ENCODE results near the gene ZGPAT.

The ZGPAT gene

DNA sequence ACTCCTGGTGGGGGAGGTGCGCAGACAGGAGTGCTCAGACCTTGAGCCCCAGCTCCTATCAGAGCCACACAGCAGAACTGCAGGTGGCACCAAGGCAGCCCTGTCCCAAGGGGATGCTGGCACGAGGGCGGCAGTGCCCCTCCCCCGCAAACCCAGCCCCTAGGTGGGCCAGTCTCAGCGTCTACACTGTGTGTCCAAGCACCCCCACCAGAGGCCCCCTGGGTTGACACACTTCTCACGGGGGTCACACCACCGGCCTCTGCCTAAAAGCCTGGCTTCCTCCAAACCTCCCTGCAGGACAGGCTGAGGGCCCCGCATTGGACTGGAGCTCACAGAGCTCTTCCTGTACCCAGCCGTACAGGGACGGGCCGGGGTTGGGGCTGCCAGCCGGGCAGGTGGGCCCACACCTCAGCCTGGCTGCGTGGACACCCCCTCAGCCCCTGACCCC lies 39.8 kb downstream of the ZGPAT start:
- no peaks in the 10 kb centered on the region for H3K27me3 ChIP-seq
- peaks cover 10% of the 10 kb centered on the region for H3K36me3 ChIP-seq
- TF ChIP-seq Cebpa-rat (IDR thresholded peaks at IDR 0.05), result no peak
- H4K20me1 ChIP-seq, result no peaks in the 10 kb centered on the region
- H3K4me2 ChIP-seq, result peak overlapping the region; percentile 75
- no peak overlapping the region for H3K4me3 ChIP-seq
- H3K9me3 ChIP-seq, result no peaks in the 10 kb centered on the region
- H3K4me1 ChIP-seq, result peaks cover 60% of the 10 kb centered on the region
- H3K9ac ChIP-seq, result no peak overlapping the region
- peak overlapping the region; percentile 68 for H3K27ac ChIP-seq

DNA sequence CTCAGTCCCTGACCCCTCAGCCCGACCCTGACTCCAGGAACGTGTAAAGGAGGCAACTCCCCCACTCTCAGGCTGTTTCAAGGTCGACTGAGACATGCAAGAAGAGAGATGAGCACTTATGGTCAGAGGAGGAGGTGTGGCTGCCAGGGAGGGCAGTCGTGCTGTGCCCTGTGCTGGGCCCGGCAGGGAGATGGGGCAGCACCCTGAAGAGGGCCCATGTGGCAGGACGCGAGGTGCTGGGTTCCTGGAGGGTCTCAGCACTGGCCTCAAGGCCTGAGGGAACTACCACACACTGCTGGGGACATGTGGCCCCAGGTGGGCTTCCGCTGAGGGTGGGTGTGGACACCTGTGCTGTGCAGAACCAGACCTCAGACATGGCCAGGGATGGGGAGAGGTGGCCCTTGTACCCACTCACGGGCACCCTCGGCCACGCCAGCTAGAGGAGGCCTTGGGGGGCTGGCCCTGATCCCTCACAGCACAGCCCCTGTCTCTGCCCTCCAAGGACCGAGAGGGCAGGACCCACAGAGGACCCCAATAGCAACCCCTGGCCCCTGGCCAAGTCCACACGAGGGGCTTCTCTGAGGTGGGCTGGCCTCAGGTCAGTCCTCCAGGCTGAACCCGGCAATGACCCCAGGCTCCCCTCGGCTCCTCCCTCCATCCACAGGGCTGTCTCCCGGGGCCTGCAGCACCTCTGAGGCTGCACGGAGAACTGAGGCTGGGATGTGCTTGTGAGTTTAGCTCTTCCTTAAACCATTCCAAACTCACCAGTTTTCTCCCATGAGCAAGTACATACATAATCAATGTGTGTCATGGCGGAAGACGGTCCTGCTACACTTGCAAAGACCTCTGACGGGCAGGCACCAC lies 40.5 kb downstream of the ZGPAT start:
- Histone ChIP-seq H3K36me3 (peaks cover 4% of the 10 kb centered on the region), H3K27me3 (no peaks in the 10 kb centered on the region), H3K4me3 (no peak overlapping the region), H3K9ac (no peak overlapping the region), H3K27ac (peak overlapping the region; percentile 68), H3K9me3 (no peaks in the 10 kb centered on the region), H4K20me1 (no peaks in the 10 kb centered on the region), H3K4me2 (peak overlapping the region; percentile 75), H3K4me1 (peaks cover 65% of the 10 kb centered on the region)
- no peak for TF ChIP-seq Cebpa-rat (IDR thresholded peaks at IDR 0.05)

DNA sequence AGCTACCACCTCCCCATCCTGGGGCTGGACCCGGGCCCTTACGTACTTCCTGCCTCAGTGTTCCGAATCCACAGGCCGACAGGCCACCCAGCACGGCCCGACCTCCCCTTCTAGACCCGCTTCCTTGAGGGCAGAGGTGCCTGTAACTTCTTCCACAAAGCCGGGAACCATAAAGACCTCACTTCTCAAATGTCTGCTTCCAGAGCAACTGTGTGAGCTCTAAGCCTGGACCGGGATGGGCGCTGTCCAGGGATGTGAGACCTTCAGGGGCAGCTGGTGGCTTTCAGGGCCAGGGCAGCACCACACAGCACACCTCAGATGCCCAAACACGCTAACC lies 41.1 kb downstream of the ZGPAT start:
- Histone ChIP-seq H3K27ac (peak overlapping the region; percentile 68; the same call in 1 of the 2 replicates), H3K9ac (no peak overlapping the region), H3K9me3 (no peaks in the 10 kb centered on the region), H3K4me3 (no peak overlapping the region), H3K36me3 (no peaks in the 10 kb centered on the region), H3K4me2 (peak overlapping the region; percentile 75), H3K27me3 (no peaks in the 10 kb centered on the region), H4K20me1 (no peaks in the 10 kb centered on the region), H3K4me1 (peaks cover 67% of the 10 kb centered on the region)
- no peak for TF ChIP-seq Cebpa-rat (IDR thresholded peaks at IDR 0.05)

DNA sequence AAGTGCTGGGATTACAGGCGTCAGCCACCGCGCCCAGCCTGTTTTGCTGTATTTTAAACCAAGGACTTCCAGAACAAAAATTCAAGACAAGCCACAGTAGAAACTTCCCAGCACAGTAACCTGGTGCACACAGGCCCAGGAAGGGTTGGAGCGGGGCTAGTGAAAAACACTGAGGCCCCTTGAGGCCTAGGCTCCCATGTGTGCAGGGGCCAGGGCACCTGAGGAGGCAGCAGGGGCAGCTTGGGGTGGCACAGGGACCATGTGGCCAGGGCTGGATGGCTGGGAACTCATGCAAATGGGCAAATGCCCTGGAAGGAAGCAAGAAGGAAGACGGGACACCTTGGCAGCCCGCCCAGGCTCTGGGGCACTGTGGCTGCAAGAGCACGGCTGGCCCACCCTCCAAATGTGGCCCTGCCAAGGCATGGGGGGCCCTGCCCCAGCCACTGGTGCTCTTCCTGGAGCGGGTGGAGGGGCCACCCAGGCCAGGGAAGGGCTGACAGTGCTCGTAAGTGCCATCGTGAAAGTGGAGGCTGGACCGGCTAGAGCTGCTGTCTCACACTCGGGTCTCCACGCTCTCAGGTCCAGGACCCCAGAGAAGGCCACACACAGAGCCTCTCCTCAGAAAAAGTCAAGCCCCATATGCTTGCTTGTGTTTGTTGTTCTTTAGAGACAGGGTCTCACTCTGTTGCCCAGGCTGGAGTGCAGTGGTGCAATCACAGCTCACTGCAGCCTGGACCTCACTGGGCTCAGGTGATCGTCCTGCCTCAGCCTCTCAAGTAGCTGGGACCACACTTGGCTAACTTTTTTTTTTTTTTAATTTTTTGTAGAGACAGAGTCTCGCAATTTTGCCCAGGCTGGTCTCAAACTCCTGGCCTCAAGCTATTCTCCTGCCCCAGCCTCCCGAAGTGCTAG lies 42.0 kb downstream of the ZGPAT start:
- Histone ChIP-seq H3K4me1 (peaks cover 67% of the 10 kb centered on the region), H3K36me3 (no peaks in the 10 kb centered on the region), H3K4me2 (peak overlapping the region; percentile 93), H3K27me3 (no peaks in the 10 kb centered on the region), H3K4me3 (no peak overlapping the region), H3K9me3 (no peaks in the 10 kb centered on the region), H3K27ac (peak overlapping the region; percentile 40; the same call in 1 of the 2 replicates), H3K9ac (no peak overlapping the region), H4K20me1 (no peaks in the 10 kb centered on the region)
- no peak for TF ChIP-seq Cebpa-rat (IDR thresholded peaks at IDR 0.05)

DNA sequence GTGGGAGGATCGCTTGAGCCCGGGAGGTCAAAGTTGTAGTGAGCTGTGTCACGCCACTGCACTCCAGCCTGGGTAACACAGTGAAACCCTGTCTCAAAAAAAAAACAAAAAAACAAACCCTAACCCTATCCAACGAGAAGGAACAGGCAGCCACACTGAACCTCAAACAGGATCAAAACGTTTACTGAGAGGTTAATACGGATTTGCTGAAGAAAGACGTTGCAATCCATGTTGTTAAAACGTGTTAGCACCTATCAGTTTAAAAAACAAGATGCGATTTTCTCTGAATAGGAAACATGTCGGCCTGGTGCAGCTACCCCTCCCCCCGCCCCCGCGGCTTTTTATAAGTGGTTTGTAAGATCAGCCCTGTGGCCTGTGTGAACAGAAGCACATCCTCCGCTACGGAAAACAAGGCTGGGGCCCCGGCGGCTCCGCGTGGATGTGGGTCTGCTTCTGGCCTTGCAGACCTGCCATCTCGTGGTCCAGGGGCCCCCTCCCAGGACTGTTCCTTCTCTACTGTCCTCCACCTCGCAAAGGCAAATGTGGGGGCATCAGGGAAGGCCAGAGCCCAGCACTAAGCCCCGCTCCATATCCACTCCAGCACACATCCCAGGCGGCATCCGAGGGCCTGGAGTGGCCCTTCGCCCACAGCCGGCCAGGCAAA lies 43.1 kb downstream of the ZGPAT start:
- Histone ChIP-seq H3K4me2 (peak overlapping the region; percentile 93), H3K4me3 (peak overlapping the region; percentile 46; the same call in 1 of the 2 replicates), H3K27me3 (no peaks in the 10 kb centered on the region), H3K9me3 (no peaks in the 10 kb centered on the region), H4K20me1 (no peaks in the 10 kb centered on the region), H3K36me3 (no peaks in the 10 kb centered on the region), H3K27ac (peak overlapping the region; percentile 72), H3K4me1 (peaks cover 66% of the 10 kb centered on the region), H3K9ac (peak overlapping the region; percentile 66; the same call in 1 of the 2 replicates)
- no peak for TF ChIP-seq Cebpa-rat (IDR thresholded peaks at IDR 0.05)

GRCh38 chr20:63751471-63752271 lies 43.8 kb downstream of the ZGPAT start:
- no peak for TF ChIP-seq Cebpa-rat (IDR thresholded peaks at IDR 0.05)
- H3K4me3 ChIP-seq, result peak overlapping the region; percentile 46; the same call in 1 of the 2 replicates

DNA sequence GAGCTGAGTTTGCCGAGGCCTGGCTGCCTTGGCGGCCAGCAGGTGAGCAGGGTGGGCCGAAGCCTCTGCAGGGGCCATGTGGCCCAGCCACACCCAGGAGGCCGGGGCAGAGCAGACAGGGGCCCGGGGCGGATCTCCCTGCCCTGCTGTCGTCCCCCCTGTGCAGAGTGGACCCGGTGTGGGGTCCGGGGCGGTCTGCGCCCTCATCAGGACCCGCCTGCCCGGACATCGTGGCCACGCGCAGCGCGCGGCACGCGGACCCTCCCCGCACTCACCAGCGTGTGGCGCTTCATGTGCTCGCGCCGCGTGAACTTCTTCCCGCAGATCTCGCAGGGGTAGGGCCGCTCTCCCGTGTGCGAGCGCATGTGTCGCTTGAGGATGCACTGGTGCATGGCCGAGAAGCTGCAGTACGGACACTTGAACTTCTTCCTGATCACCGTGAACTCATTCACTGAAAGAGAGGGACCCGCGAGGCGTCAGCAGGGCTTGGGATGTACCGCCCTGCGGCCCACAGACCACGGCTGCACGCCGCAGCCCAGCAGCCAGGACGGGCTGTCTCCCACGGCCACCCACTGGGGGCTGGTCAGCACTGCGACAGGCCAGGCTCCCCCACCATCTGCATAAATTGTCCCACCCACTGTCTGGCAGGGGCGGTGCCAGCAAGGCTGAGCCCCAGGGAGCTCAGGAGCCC lies 44.7 kb downstream of the ZGPAT start:
- no peaks in the 10 kb centered on the region for H3K36me3 ChIP-seq
- H3K4me2 ChIP-seq, result peak overlapping the region; percentile 48
- H3K27me3 ChIP-seq, result no peaks in the 10 kb centered on the region
- no peak for TF ChIP-seq Cebpa-rat (IDR thresholded peaks at IDR 0.05)
- H3K27ac ChIP-seq, result no peak overlapping the region
- no peaks in the 10 kb centered on the region for H4K20me1 ChIP-seq
- no peaks in the 10 kb centered on the region for H3K9me3 ChIP-seq
- peaks cover 62% of the 10 kb centered on the region for H3K4me1 ChIP-seq
- no peak overlapping the region for H3K4me3 ChIP-seq
- H3K9ac ChIP-seq, result no peak overlapping the region

More at GRCh38 chr20:63751471-63752271, 43.8 kb downstream of the ZGPAT start:
- Histone ChIP-seq H3K27me3 (no peaks in the 10 kb centered on the region), H3K36me3 (no peaks in the 10 kb centered on the region), H3K9ac (peak overlapping the region; percentile 66; the same call in 1 of the 2 replicates), H3K9me3 (no peaks in the 10 kb centered on the region), H3K4me1 (peaks cover 66% of the 10 kb centered on the region), H3K27ac (peak overlapping the region; percentile 72), H3K4me2 (peak overlapping the region; percentile 93), H4K20me1 (no peaks in the 10 kb centered on the region)

DNA sequence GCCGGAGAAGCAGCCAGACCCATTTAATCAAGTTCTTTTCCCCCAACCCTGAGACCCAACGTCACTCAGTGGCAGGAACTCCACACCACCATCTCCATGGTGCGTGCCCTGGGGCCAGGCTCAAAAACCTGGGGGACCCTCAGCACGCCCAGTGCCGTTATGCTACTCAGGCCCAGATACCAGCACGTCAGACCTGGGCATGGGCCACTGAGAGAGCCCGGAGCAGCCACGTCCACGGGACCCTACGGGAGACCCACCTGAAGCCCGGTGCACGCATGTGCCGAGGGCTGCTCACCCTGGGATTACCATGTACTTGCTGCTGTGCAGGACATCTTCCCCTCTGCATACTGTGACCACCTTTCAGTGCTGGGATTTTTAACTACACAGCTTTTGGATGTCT lies 45.5 kb downstream of the ZGPAT start:
- Histone ChIP-seq H3K27me3 (no peaks in the 10 kb centered on the region), H3K9me3 (no peaks in the 10 kb centered on the region), H3K36me3 (no peaks in the 10 kb centered on the region), H3K4me2 (no peak overlapping the region; the same call in 1 of the 2 replicates), H3K27ac (no peak overlapping the region), H4K20me1 (no peaks in the 10 kb centered on the region), H3K4me1 (peaks cover 54% of the 10 kb centered on the region), H3K4me3 (no peak overlapping the region), H3K9ac (no peak overlapping the region)
- no peak for TF ChIP-seq Cebpa-rat (IDR thresholded peaks at IDR 0.05)
